Natural killer cell treated with Interleukin-12 subunit alpha and Interleukin-12 subunit beta and Interleukin-15 and Interleukin-18, amount 100 ng/mL, for 72 hours (primary cell): Measurements from ENCODE around the gene DEK. TPM values are rescaled to one million over a fixed set of nuclear protein-coding genes. Genes with fewer than 3 reads are reported as not detected.

Experiments used
- total RNA-seq, 2 donors: library from RNA; stranded (reverse); gene quantifications; one replicate each; pipeline ENCODE4 v1.2.3, GENCODE V29; 2022

The DEK gene
- total RNA-seq, 2 donors from 2014 or later = 105 to 152 TPM

Other genes starting within 250 kb of the DEK start
- 1 to 10 TPM in 1 of 2 donors, under 1 TPM in 1; 0.25 to 1.3 TPM for gene NHLRC1, start 141.9 kb downstream of the DEK start, total RNA-seq
- 10 to 100 TPM; 10.2 to 14.7 TPM for gene TPMT, start 109.5 kb downstream of the DEK start, total RNA-seq
- gene KDM1B, start 109.1 kb downstream of the DEK start, total RNA-seq = 10 to 100 TPM in 1 of 2 donors, 1 to 10 TPM in 1; 8.1 to 10.6 TPM
- 1 to 10 TPM in 1 of 2 donors, under 1 TPM in 1; 0.76 to 2.0 TPM for gene RNF144B, start 122.8 kb upstream of the DEK start, total RNA-seq